Keratinocyte (primary cell): ENCODE measurements around the gene EFCAB6. TPM values are rescaled to one million over a fixed set of nuclear protein-coding genes. Genes with fewer than 3 reads are reported as not detected.

Experiments used
- DNase-seq: peaks from one replicate; pipeline ENCODE4 v3.0.0-alpha.2; 2011; ENCODE audit warnings: low read depth, missing footprints, low spot score
- FAIRE-seq: peaks from 2 replicates; lab custom pipeline; 2011; peaks lifted over from hg19 to GRCh38; lab: Jason Lieb, UNC
- H2AFZ ChIP-seq: 2 replicates; pipeline ENCODE4 v1.6.0; 2012; ENCODE audit warnings: low read length, control low read depth, inconsistent platforms; ENCODE audit not compliant: control insufficient read depth
- H3K27ac ChIP-seq: 2 replicates; pipeline ENCODE4 v1.5.1; 2011; ENCODE audit warnings: low read length; ENCODE audit not compliant: control insufficient read depth, insufficient read depth
- H3K27me3 ChIP-seq: 3 replicates; pipeline ENCODE4 v1.6.0; 2011; ENCODE audit warnings: low read length; ENCODE audit not compliant: control insufficient read depth, insufficient read depth; ENCODE audit errors: extremely low read depth
- H3K36me3 ChIP-seq, 2 experiments: 2 replicates in 1 of 2; 3 replicates in 1 of 2; pipeline ENCODE4 v1.5.1; 2011; ENCODE audit warnings: low read length in 2 of 2, mild to moderate bottlenecking in 1 of 2; ENCODE audit not compliant: control insufficient read depth in 2 of 2, insufficient read depth in 2 of 2; ENCODE audit errors: extremely low read depth in 1 of 2
- H3K4me1 ChIP-seq: 3 replicates; pipeline ENCODE4 v1.5.1; 2011; ENCODE audit warnings: low read length; ENCODE audit not compliant: control insufficient read depth, insufficient read depth; ENCODE audit errors: extremely low read depth
- H3K4me2 ChIP-seq: 3 replicates; pipeline ENCODE4 v1.6.0; 2011; ENCODE audit warnings: low read depth, low read length; ENCODE audit not compliant: control insufficient read depth, insufficient read depth; ENCODE audit errors: extremely low read depth
- H3K4me3 ChIP-seq, 3 experiments: fragments of 200-600 bp in 1 of 3; sonication (generic) in 1 of 3; 2 replicates in 2 of 3; 3 replicates in 1 of 3; pipeline ENCODE4 v1.5.1; 2011 to 2016; ENCODE audit warnings: low read length in 3 of 3, mild to moderate bottlenecking in 3 of 3, control low read depth in 2 of 3, inconsistent platforms in 1 of 3, low read depth in 1 of 3, mixed read lengths in 1 of 3, mixed run types in 1 of 3, moderate library complexity in 1 of 3; ENCODE audit not compliant: control insufficient read depth in 2 of 3, insufficient read depth in 2 of 3; ENCODE audit errors: extremely low read depth in 1 of 3
- H3K79me2 ChIP-seq: 2 replicates; pipeline ENCODE4 v1.6.0; 2012; ENCODE audit warnings: low read length; ENCODE audit not compliant: control insufficient read depth, insufficient read depth
- H3K9ac ChIP-seq: 3 replicates; pipeline ENCODE4 v1.6.0; 2011; ENCODE audit warnings: low read length; ENCODE audit not compliant: control insufficient read depth, insufficient read depth; ENCODE audit errors: extremely low read depth
- H3K9me1 ChIP-seq: 3 replicates; pipeline ENCODE4 v1.6.0; 2011; ENCODE audit warnings: low read length; ENCODE audit not compliant: control insufficient read depth, insufficient read depth; ENCODE audit errors: extremely low read depth
- H3K9me3 ChIP-seq: 2 replicates; pipeline ENCODE4 v1.5.1; 2012; ENCODE audit warnings: low read depth, low read length; ENCODE audit not compliant: control insufficient read depth
- H4K20me1 ChIP-seq: 3 replicates; pipeline ENCODE4 v1.6.0; 2011; ENCODE audit warnings: low read length; ENCODE audit not compliant: control insufficient read depth, insufficient read depth; ENCODE audit errors: extremely low read depth
- EZH2 ChIP-seq: IDR thresholded peaks from one replicate; pipeline ENCODE4 v1.6.1; 2012; ENCODE audit warnings: inconsistent platforms, mild to moderate bottlenecking, low read length, moderate library complexity
- dilution Hi-C: fragments of 300-500 bp; cut with MboI; formaldehyde crosslinking; loops from one replicate; pipeline ENCODE4 v1.7.0; 2020; ENCODE audit warnings: low sequenced_read_pairs; ENCODE audit not compliant: extremely low pct_ligation_motif_present
- polyA plus RNA-seq, 5 experiments: library from polyadenylated mRNA; depleted of rRNA in 3 of 5; stranded (reverse) in 3 of 5; stranded (forward) in 1 of 5; unstranded in 1 of 5; fragments of >200 nt; gene quantifications; 1 replicate in 1 of 5; 2 replicates in 3 of 5; 3 replicates in 1 of 5; pipeline versions ENCODE4 v1.2.1 to v1.2.3, GENCODE V29; 2011 to 2012; ENCODE audit warnings: missing spikeins in 2 of 5, low read depth in 1 of 5, low replicate concordance in 1 of 5
- TF ChIP-seq, protein P1 (sequence below), 3 experiments: IDR thresholded peaks in 1 of 3; conservative IDR thresholded peaks in 1 of 3; optimal IDR thresholded peaks in 1 of 3; 2 replicates in 2 of 3; 3 replicates in 1 of 3; pipeline versions ENCODE3 to v1.5.1; 2011; ENCODE audit warnings: low read length in 3 of 3, mild to moderate bottlenecking in 3 of 3, moderate library complexity in 2 of 3, control low read depth in 1 of 3, inconsistent platforms in 1 of 3; ENCODE audit not compliant: insufficient read depth in 2 of 3; ENCODE audit errors: extremely low read depth in 1 of 3

Gene EFCAB6
- polyA plus RNA-seq, 1 donor (not counting 4 experiments of a cell fraction or from before 2014, with no cell fraction given) = 0.18 TPM

DNA sequence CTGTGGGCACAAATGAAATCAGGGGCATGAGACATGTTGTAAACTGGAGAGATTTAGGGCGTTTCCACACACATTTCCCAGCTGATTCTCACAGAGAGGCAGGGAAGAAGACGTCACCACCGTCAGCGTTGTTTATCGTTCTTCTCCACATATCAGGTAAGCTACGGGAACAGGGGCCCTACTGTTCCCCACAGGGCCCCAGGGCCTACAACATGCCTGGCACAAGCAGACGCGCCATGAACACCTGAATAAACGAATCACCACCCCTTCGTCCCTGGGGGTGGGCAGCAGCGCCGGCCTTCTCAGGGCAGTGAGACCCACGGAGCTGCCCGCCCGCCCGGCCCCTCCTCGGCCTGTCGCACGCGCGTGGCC is 342 bp downstream of the EFCAB6 start:
- peak overlapping the region; percentile 86 for H3K4me2 ChIP-seq
- peaks cover 0 to 2% of the 10 kb centered on the region in 2 experiments for H3K36me3 ChIP-seq
- peaks cover 11% of the 10 kb centered on the region for H3K4me1 ChIP-seq
- no peaks in the 10 kb centered on the region for H3K9me3 ChIP-seq
- FAIRE-seq (peak; percentile 26), DNase-seq (no peak)
- H3K9ac ChIP-seq = peak overlapping the region; percentile 81
- H3K4me3 ChIP-seq = peak overlapping the region; percentile 57 to 83 (median 79)
- H3K79me2 ChIP-seq = peaks cover 9% of the 10 kb centered on the region
- peak overlapping the region; percentile 83 for H3K27ac ChIP-seq
- no peaks in the 10 kb centered on the region for H4K20me1 ChIP-seq
- H3K9me1 ChIP-seq = no peaks in the 10 kb centered on the region
- H2AFZ ChIP-seq = peak overlapping the region; percentile 96
- dilution Hi-C loops = no loop called here
- TF ChIP-seq, protein P1, sequence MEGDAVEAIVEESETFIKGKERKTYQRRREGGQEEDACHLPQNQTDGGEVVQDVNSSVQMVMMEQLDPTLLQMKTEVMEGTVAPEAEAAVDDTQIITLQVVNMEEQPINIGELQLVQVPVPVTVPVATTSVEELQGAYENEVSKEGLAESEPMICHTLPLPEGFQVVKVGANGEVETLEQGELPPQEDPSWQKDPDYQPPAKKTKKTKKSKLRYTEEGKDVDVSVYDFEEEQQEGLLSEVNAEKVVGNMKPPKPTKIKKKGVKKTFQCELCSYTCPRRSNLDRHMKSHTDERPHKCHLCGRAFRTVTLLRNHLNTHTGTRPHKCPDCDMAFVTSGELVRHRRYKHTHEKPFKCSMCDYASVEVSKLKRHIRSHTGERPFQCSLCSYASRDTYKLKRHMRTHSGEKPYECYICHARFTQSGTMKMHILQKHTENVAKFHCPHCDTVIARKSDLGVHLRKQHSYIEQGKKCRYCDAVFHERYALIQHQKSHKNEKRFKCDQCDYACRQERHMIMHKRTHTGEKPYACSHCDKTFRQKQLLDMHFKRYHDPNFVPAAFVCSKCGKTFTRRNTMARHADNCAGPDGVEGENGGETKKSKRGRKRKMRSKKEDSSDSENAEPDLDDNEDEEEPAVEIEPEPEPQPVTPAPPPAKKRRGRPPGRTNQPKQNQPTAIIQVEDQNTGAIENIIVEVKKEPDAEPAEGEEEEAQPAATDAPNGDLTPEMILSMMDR (optimal IDR thresholded peaks at IDR 0.05 in 1 of 3, IDR thresholded peaks at IDR 0.05 in 1 of 3, conservative IDR thresholded peaks at IDR 0.05 in 1 of 3; ENCODE audit: extremely low read depth in 1 of 3, insufficient read depth in 2 of 3, low read length in 3 of 3) = no peak
- no peaks in the 10 kb centered on the region for H3K27me3 ChIP-seq

DNA sequence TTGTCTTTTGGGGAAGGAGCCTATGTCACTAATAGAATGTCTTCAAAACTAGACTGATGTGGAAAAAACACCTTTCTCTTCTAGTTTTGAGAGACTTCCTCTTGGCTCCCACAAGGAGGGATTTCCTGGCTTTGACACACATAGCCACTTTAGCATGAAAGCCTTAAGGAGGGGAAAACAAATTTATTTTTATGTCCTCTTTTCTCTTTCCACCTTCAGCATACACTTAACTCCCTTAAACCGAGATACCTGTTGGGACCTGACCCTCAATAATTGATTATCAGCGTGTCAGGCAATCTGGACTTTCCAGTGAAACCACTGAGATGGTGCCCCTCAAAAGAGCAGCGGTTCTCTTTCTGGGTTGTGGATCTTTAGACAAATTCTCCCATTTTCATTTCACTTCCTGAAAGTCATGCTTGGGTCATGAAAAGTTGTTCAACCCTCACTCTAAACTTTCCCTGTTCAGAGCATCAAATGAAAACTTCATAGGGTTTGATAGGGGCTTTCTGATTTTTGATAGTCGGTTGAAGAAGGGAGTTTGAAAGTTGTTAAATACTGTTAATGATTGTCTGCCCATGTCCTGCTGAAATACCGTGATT is 9.1 kb downstream of the EFCAB6 start:
- DNase-seq = no peak
- no peak for FAIRE-seq
- dilution Hi-C loops = no loop called here
- Histone ChIP-seq H3K4me3 (no peak overlapping the region), H4K20me1 (no peaks in the 10 kb centered on the region), H3K9ac (no peak overlapping the region), H2AFZ (no peak overlapping the region), H3K27ac (no peak overlapping the region), H3K36me3 (no peaks in the 10 kb centered on the region), H3K79me2 (no peaks in the 10 kb centered on the region), H3K4me2 (no peak overlapping the region), H3K9me3 (no peaks in the 10 kb centered on the region), H3K27me3 (no peaks in the 10 kb centered on the region), H3K4me1 (no peaks in the 10 kb centered on the region), H3K9me1 (no peaks in the 10 kb centered on the region)
- TF ChIP-seq, protein P1 (optimal IDR thresholded peaks at IDR 0.05 in 1 of 3, IDR thresholded peaks at IDR 0.05 in 1 of 3, conservative IDR thresholded peaks at IDR 0.05 in 1 of 3; ENCODE audit: extremely low read depth in 1 of 3, insufficient read depth in 2 of 3, low read length in 3 of 3) = no peak
- no peak for TF ChIP-seq EZH2
